ENCODE results near the gene SATB2.

Gene SATB2

GRCh38 chr2:199452260-199452990, 5.3 kb downstream of the SATB2 start:
- no peak for DNase-seq (ENCODE audit: low read depth in 2 of 2)

- DNase-seq (ENCODE audit: low read depth in 2 of 2), result no peak
These were observed 7.8 kb downstream of the SATB2 start for GRCh38 chr2:199449956-199450355.

- DNase-seq (ENCODE audit: low read depth in 2 of 2), result no peak
These were observed 8.3 kb downstream of the SATB2 start for GRCh38 chr2:199449455-199449854.

- DNase-seq (ENCODE audit: low read depth in 2 of 2), result no peak
These were observed 10.7 kb downstream of the SATB2 start for GRCh38 chr2:199446996-199447576.

- DNase-seq (ENCODE audit: low read depth in 2 of 2), result no peak
These were observed 13.0 kb downstream of the SATB2 start for GRCh38 chr2:199444749-199445148.

- DNase-seq (ENCODE audit: low read depth in 2 of 2), result no peak
These were observed 14.1 kb downstream of the SATB2 start for GRCh38 chr2:199443589-199444130.

- no peak for DNase-seq (ENCODE audit: low read depth in 2 of 2)
These were observed 15.6 kb downstream of the SATB2 start for GRCh38 chr2:199442173-199442572.

GRCh38 chr2:199441759-199442158, 16.0 kb downstream of the SATB2 start:
- DNase-seq (ENCODE audit: low read depth in 2 of 2), result no peak

GRCh38 chr2:199440118-199440517, 17.6 kb downstream of the SATB2 start:
- DNase-seq (ENCODE audit: low read depth in 2 of 2), result no peak

- DNase-seq (ENCODE audit: low read depth in 2 of 2), result no peak
These were observed 18.2 kb downstream of the SATB2 start for GRCh38 chr2:199439542-199439941.

GRCh38 chr2:199439066-199439465, 18.7 kb downstream of the SATB2 start:
- no peak for DNase-seq (ENCODE audit: low read depth in 2 of 2)

- DNase-seq (ENCODE audit: low read depth in 2 of 2), result no peak
These were observed 23.2 kb downstream of the SATB2 start for GRCh38 chr2:199434555-199434954.

- DNase-seq (ENCODE audit: low read depth in 2 of 2), result no peak
These were observed 24.4 kb downstream of the SATB2 start for GRCh38 chr2:199433204-199433832.

GRCh38 chr2:199431746-199432213, 26.0 kb downstream of the SATB2 start:
- DNase-seq (ENCODE audit: low read depth in 2 of 2), result no peak

- DNase-seq (ENCODE audit: low read depth in 2 of 2), result no peak
These were observed 27.5 kb downstream of the SATB2 start for GRCh38 chr2:199430214-199430613.

GRCh38 chr2:199428291-199428690, 29.4 kb downstream of the SATB2 start:
- DNase-seq (ENCODE audit: low read depth in 2 of 2), result no peak

GRCh38 chr2:199424160-199424559, 33.6 kb downstream of the SATB2 start:
- DNase-seq (ENCODE audit: low read depth in 2 of 2), result no peak

GRCh38 chr2:199419428-199419827, 38.3 kb downstream of the SATB2 start:
- no peak for DNase-seq (ENCODE audit: low read depth in 2 of 2)

- DNase-seq (ENCODE audit: low read depth in 2 of 2), result no peak
These were observed 43.3 kb downstream of the SATB2 start for GRCh38 chr2:199414465-199414864.

GRCh38 chr2:199414001-199414400, 43.7 kb downstream of the SATB2 start:
- DNase-seq (ENCODE audit: low read depth in 2 of 2), result no peak

- no peak for DNase-seq (ENCODE audit: low read depth in 2 of 2)
These were observed 47.8 kb downstream of the SATB2 start for GRCh38 chr2:199409759-199410529.

GRCh38 chr2:199407421-199407820, 50.3 kb downstream of the SATB2 start:
- no peak for DNase-seq (ENCODE audit: low read depth in 2 of 2)

Measured in stimulated activated CD8-positive, alpha-beta memory T cell treated with anti-CD3 and anti-CD28 coated beads, Interleukin-2, amount 100 ng/mL, for 1 hour (primary cell).